Karpas-422 (cell line): Measurements from ENCODE around the gene TNNI3K. TPM values are rescaled to one million over a fixed set of nuclear protein-coding genes. Genes with fewer than 3 reads are reported as not detected.

Experiments
- DNase-seq: peaks from one replicate; pipeline ENCODE4 v3.0.0-alpha.2; 2015
- H2AFZ ChIP-seq: fragments of 200-600 bp; sonication (generic); 2 replicates; pipeline ENCODE4 v1.6.1; 2014; ENCODE audit warnings: antibody characterized with exemption, low read length, mixed read lengths
- H3K27ac ChIP-seq: fragments of 200-600 bp; sonication (generic); 2 replicates; pipeline ENCODE4 v1.5.1; 2014; ENCODE audit warnings: mild to moderate bottlenecking, low read length, moderate library complexity
- H3K27me3 ChIP-seq: fragments of 200-600 bp; sonication (generic); 2 replicates; pipeline ENCODE4 v1.6.1; 2014; ENCODE audit warnings: low read length, mixed read lengths
- H3K36me3 ChIP-seq: fragments of 200-600 bp; sonication (generic); 2 replicates; pipeline ENCODE4 v1.6.1; 2014; ENCODE audit warnings: low read length, mixed read lengths; ENCODE audit not compliant: insufficient read depth
- H3K4me1 ChIP-seq: fragments of 200-600 bp; sonication (generic); 2 replicates; pipeline ENCODE4 v1.6.1; 2014; ENCODE audit warnings: mild to moderate bottlenecking, low read length, mixed read lengths
- H3K4me2 ChIP-seq: fragments of 200-600 bp; sonication (generic); 2 replicates; pipeline ENCODE4 v1.6.1; 2014; ENCODE audit warnings: low read length, low read depth, mild to moderate bottlenecking; ENCODE audit not compliant: poor library complexity, severe bottlenecking
- H3K4me3 ChIP-seq: fragments of 200-600 bp; sonication (generic); 2 replicates; pipeline ENCODE4 v1.5.1; 2014; ENCODE audit warnings: mild to moderate bottlenecking, antibody characterized with exemption, low read length, mixed read lengths
- H3K79me2 ChIP-seq: fragments of 200-600 bp; sonication (generic); 2 replicates; pipeline ENCODE4 v1.6.1; 2014; ENCODE audit warnings: mild to moderate bottlenecking, low read length, mixed read lengths
- H3K9ac ChIP-seq: fragments of 200-600 bp; sonication (generic); 2 replicates; pipeline ENCODE4 v1.6.0; 2014; ENCODE audit warnings: low read length
- H3K9me2 ChIP-seq: fragments of 200-600 bp; sonication (generic), shearing (Covaris generic); replicated peaks from 2 replicates; pipeline ENCODE4 v1.6.0; 2014; ENCODE audit warnings: mild to moderate bottlenecking, low read length, moderate library complexity; ENCODE audit not compliant: insufficient read depth
- H3K9me3 ChIP-seq: fragments of 300-700, 200-600 bp; sonication (generic); 2 replicates; pipeline ENCODE4 v1.6.1; 2014; ENCODE audit warnings: low read length, mixed read lengths
- H4K20me1 ChIP-seq: fragments of 200-600 bp; sonication (generic); 2 replicates; pipeline ENCODE4 v1.6.1; 2014; ENCODE audit warnings: mild to moderate bottlenecking, antibody characterized with exemption, low read length, low read depth; ENCODE audit not compliant: insufficient read depth
- total RNA-seq: library from RNA; depleted of rRNA; stranded (reverse); fragments of >200 nt; shearing (Covaris generic); gene quantifications from 2 replicates; pipeline ENCODE4 v1.2.3, GENCODE V29; 2014; ENCODE audit warnings: low replicate concordance

The TNNI3K gene
- total RNA-seq, 1 experiment from 2014 or later = 0.48 TPM

GRCh38 chr1:74344387-74344786, 109.2 kb downstream of the TNNI3K start:
- H3K4me1 ChIP-seq = no peaks in the 10 kb centered on the region
- no peak overlapping the region for H3K4me3 ChIP-seq
- H3K4me2 ChIP-seq = no peak overlapping the region
- H4K20me1 ChIP-seq = no peaks in the 10 kb centered on the region
- DNase-seq = no peak
- H2AFZ ChIP-seq = no peak overlapping the region
- no peak overlapping the region for H3K27ac ChIP-seq
- no peaks in the 10 kb centered on the region for H3K79me2 ChIP-seq
- H3K9ac ChIP-seq = no peak overlapping the region
- H3K27me3 ChIP-seq = no peaks in the 10 kb centered on the region
- no peaks in the 10 kb centered on the region for H3K9me3 ChIP-seq
- no peaks in the 10 kb centered on the region for H3K36me3 ChIP-seq
- H3K9me2 ChIP-seq = no peaks in the 10 kb centered on the region

- no peak overlapping the region for H3K4me3 ChIP-seq
- H3K9me3 ChIP-seq = no peaks in the 10 kb centered on the region
- H3K9me2 ChIP-seq = no peaks in the 10 kb centered on the region
- H4K20me1 ChIP-seq = no peaks in the 10 kb centered on the region
- H3K4me2 ChIP-seq = no peak overlapping the region
- no peak for DNase-seq
- H3K4me1 ChIP-seq = no peaks in the 10 kb centered on the region
- H3K27me3 ChIP-seq = no peaks in the 10 kb centered on the region; the same call in 1 of the 2 replicates
- H3K36me3 ChIP-seq = no peaks in the 10 kb centered on the region
- no peak overlapping the region for H3K9ac ChIP-seq
- H3K79me2 ChIP-seq = no peaks in the 10 kb centered on the region
- no peak overlapping the region for H2AFZ ChIP-seq
- no peak overlapping the region for H3K27ac ChIP-seq
Measured at GRCh38 chr1:74356493-74356892, 121.3 kb downstream of the TNNI3K start.

- Histone ChIP-seq H4K20me1 (no peaks in the 10 kb centered on the region), H3K27me3 (no peaks in the 10 kb centered on the region; the same call in 1 of the 2 replicates), H3K9me2 (no peaks in the 10 kb centered on the region), H3K27ac (no peak overlapping the region), H3K4me3 (no peak overlapping the region), H3K9me3 (no peaks in the 10 kb centered on the region), H3K4me2 (no peak overlapping the region), H3K36me3 (no peaks in the 10 kb centered on the region), H2AFZ (no peak overlapping the region), H3K79me2 (no peaks in the 10 kb centered on the region), H3K9ac (no peak overlapping the region), H3K4me1 (no peaks in the 10 kb centered on the region)
- no peak for DNase-seq
Measured at GRCh38 chr1:74357150-74357549, 122.0 kb downstream of the TNNI3K start.

- Histone ChIP-seq H3K4me2 (no peak overlapping the region), H3K9me3 (no peaks in the 10 kb centered on the region), H3K9me2 (no peaks in the 10 kb centered on the region), H3K27ac (no peak overlapping the region), H2AFZ (no peak overlapping the region), H3K79me2 (no peaks in the 10 kb centered on the region), H3K36me3 (no peaks in the 10 kb centered on the region), H3K27me3 (no peaks in the 10 kb centered on the region; the same call in 1 of the 2 replicates), H3K4me1 (no peaks in the 10 kb centered on the region), H4K20me1 (no peaks in the 10 kb centered on the region), H3K9ac (no peak overlapping the region), H3K4me3 (no peak overlapping the region)
- DNase-seq = no peak
Measured at GRCh38 chr1:74357756-74358155, 122.6 kb downstream of the TNNI3K start.

- DNase-seq = no peak
- no peaks in the 10 kb centered on the region for H3K9me2 ChIP-seq
- H3K27ac ChIP-seq = no peak overlapping the region
- no peak overlapping the region for H3K4me2 ChIP-seq
- no peaks in the 10 kb centered on the region for H3K9me3 ChIP-seq
- no peak overlapping the region for H3K4me3 ChIP-seq
- no peak overlapping the region for H2AFZ ChIP-seq
- H3K27me3 ChIP-seq = no peaks in the 10 kb centered on the region
- H3K9ac ChIP-seq = no peak overlapping the region
- H3K36me3 ChIP-seq = no peaks in the 10 kb centered on the region
- no peaks in the 10 kb centered on the region for H3K4me1 ChIP-seq
- no peaks in the 10 kb centered on the region for H3K79me2 ChIP-seq
- no peaks in the 10 kb centered on the region for H4K20me1 ChIP-seq
Measured at GRCh38 chr1:74362691-74363090, 127.5 kb downstream of the TNNI3K start.

DNA sequence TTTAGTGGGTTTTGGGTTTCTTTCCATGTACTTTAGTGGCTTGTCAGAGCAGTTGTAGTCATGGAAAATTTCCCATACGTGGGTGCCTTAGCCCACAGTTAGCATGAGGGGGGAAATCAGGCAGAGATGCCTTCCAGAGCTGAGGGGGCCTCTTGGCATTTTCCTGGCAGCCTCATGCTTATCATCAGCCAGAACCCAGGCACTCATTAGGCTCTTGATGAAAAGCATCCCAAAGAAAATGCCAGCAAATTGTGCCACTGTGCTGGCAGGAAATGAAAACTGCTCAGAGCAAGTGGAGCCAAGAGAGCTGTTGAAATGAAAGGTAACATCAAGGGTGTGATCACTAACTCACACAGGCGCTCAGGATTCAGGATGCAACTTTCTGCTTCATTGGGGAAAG, 128.0 kb downstream of the TNNI3K start:
- no peak for DNase-seq
- H3K27ac ChIP-seq = no peak overlapping the region
- no peak overlapping the region for H3K9ac ChIP-seq

GRCh38 chr1:74367175-74367813, 132.1 kb downstream of the TNNI3K start:
- no peak overlapping the region for H3K4me2 ChIP-seq
- H4K20me1 ChIP-seq = no peaks in the 10 kb centered on the region
- no peak overlapping the region for H2AFZ ChIP-seq
- H3K27me3 ChIP-seq = no peaks in the 10 kb centered on the region
- no peak overlapping the region for H3K27ac ChIP-seq
- H3K9ac ChIP-seq = no peak overlapping the region
- H3K79me2 ChIP-seq = no peaks in the 10 kb centered on the region
- no peaks in the 10 kb centered on the region for H3K36me3 ChIP-seq
- no peaks in the 10 kb centered on the region for H3K9me2 ChIP-seq
- H3K9me3 ChIP-seq = no peaks in the 10 kb centered on the region
- no peak overlapping the region for H3K4me3 ChIP-seq
- DNase-seq = no peak
- H3K4me1 ChIP-seq = no peaks in the 10 kb centered on the region

More for the DNA sequence above, 128.0 kb downstream of the TNNI3K start:
- no peaks in the 10 kb centered on the region for H4K20me1 ChIP-seq
- H3K4me1 ChIP-seq = no peaks in the 10 kb centered on the region
- H3K9me2 ChIP-seq = no peaks in the 10 kb centered on the region
- H3K9me3 ChIP-seq = no peaks in the 10 kb centered on the region
- H3K27me3 ChIP-seq = no peaks in the 10 kb centered on the region
- no peaks in the 10 kb centered on the region for H3K79me2 ChIP-seq
- H2AFZ ChIP-seq = no peak overlapping the region
- no peaks in the 10 kb centered on the region for H3K36me3 ChIP-seq
- no peak overlapping the region for H3K4me3 ChIP-seq
- no peak overlapping the region for H3K4me2 ChIP-seq

- H4K20me1 ChIP-seq = no peaks in the 10 kb centered on the region
- H3K4me3 ChIP-seq = no peak overlapping the region
- no peak overlapping the region for H2AFZ ChIP-seq
- H3K4me1 ChIP-seq = no peaks in the 10 kb centered on the region
- no peak overlapping the region for H3K27ac ChIP-seq
- no peaks in the 10 kb centered on the region for H3K9me3 ChIP-seq
- no peaks in the 10 kb centered on the region for H3K79me2 ChIP-seq
- no peaks in the 10 kb centered on the region for H3K36me3 ChIP-seq
- H3K9me2 ChIP-seq = no peaks in the 10 kb centered on the region
- no peak overlapping the region for H3K9ac ChIP-seq
- H3K27me3 ChIP-seq = no peaks in the 10 kb centered on the region
- H3K4me2 ChIP-seq = no peak overlapping the region
- DNase-seq = no peak
Measured at GRCh38 chr1:74368335-74368734, 133.1 kb downstream of the TNNI3K start.
